ENCODE data around the gene HSD17B12. TPM values are rescaled to one million over a fixed set of nuclear protein-coding genes. Genes with fewer than 3 reads are reported as not detected.

HSD17B12 gene
- total and polyA plus RNA-seq, 9 donors: 27.7 to 95.7 (median 57.3) TPM

DNA sequence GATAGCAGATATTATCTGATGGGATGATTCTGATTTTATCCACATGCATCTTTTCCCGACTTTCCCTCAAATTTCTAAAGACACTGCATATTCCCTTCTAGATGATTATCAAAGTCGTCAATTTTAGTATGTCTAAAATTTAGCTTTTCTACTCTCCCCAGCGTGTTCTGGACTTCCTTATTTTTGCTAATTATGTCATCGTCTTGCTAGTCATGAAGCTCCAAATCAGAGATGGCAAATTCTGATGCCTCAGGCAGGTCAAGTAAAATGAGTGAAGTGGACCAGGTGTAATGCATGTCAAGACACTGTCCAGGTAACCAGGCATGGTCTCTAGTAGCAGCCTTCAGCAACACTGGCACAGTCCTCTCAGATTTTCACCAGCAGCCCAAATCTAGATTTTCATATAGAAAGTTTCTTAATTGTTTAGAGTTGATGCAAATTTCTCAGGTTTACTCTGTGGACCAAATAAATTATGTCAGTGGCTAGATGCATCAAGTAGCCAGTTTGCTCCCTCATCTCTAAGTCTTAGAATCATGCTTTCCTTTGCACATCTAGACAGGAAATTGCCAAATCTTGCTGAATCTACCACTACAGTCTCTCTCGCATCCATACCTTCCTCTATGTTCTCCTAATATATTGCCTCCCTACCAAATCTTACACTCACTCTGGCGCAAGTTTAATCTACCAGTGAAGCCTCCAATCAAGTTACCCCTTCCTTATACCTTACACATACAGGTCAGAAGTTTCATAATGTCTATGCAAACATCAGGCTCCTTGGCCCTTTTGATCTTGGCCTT lies 10.6 kb downstream of the HSD17B12 start:
- Histone ChIP-seq H3K4me3 (no peak overlapping the region), H3K27ac (no peak overlapping the region), H3K27me3 (no peaks in the 10 kb centered on the region), H3K9me3 (no peaks in the 10 kb centered on the region), H3K36me3 (no peaks in the 10 kb centered on the region), H3K4me1 (ENCODE audit: insufficient read depth) (peaks cover 2% of the 10 kb centered on the region)
- no peak for TF ChIP-seq EP300 (IDR thresholded peaks at IDR 0.05)
- TF ChIP-seq, protein P1, sequence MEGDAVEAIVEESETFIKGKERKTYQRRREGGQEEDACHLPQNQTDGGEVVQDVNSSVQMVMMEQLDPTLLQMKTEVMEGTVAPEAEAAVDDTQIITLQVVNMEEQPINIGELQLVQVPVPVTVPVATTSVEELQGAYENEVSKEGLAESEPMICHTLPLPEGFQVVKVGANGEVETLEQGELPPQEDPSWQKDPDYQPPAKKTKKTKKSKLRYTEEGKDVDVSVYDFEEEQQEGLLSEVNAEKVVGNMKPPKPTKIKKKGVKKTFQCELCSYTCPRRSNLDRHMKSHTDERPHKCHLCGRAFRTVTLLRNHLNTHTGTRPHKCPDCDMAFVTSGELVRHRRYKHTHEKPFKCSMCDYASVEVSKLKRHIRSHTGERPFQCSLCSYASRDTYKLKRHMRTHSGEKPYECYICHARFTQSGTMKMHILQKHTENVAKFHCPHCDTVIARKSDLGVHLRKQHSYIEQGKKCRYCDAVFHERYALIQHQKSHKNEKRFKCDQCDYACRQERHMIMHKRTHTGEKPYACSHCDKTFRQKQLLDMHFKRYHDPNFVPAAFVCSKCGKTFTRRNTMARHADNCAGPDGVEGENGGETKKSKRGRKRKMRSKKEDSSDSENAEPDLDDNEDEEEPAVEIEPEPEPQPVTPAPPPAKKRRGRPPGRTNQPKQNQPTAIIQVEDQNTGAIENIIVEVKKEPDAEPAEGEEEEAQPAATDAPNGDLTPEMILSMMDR (IDR thresholded peaks at IDR 0.05): no peak
- no peak for TF ChIP-seq POLR2A (IDR thresholded peaks at IDR 0.05)
- intact Hi-C loops (cut with DNase I): no loop called here
- DNase-seq: no peak
- 95 to 97% (median 96%) methylated on average over 6 of the region's 6 CpGs for WGBS, 3 donors

DNA sequence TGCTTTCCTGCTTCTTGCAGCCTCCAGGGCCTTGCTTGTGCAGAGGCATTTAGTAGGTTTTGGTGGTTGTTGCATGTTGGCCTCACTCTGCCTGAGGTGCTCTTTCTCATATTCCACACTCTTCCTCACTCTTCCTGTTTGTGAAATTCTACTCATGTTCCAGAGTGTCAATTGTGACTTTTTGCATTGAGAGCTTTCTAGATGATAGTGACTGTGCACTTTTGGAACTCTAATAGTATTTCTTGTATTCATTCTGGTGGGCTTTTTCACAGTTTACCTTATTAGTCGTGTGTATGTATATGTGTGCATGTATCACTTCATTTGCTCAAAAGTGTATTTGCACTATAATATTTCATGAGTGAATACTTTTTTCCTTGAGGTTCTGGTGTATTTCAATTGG lies 11.3 kb downstream of the HSD17B12 start:
- no peaks in the 10 kb centered on the region for H3K36me3 ChIP-seq
- intact Hi-C loops (cut with DNase I): no loop called here
- TF ChIP-seq POLR2A (IDR thresholded peaks at IDR 0.05): no peak
- no peak for TF ChIP-seq EP300 (IDR thresholded peaks at IDR 0.05)
- TF ChIP-seq, protein P1 (IDR thresholded peaks at IDR 0.05): no peak
- DNase-seq: no peak
- WGBS, 3 donors: 87 to 92% (median 88%) methylated on average over 1 of the region's 1 CpG
- H3K4me1 ChIP-seq (ENCODE audit: insufficient read depth): peaks cover 2% of the 10 kb centered on the region
- H3K4me3 ChIP-seq: no peak overlapping the region
- no peaks in the 10 kb centered on the region for H3K27me3 ChIP-seq
- H3K27ac ChIP-seq: no peak overlapping the region
- H3K9me3 ChIP-seq: no peaks in the 10 kb centered on the region

DNA sequence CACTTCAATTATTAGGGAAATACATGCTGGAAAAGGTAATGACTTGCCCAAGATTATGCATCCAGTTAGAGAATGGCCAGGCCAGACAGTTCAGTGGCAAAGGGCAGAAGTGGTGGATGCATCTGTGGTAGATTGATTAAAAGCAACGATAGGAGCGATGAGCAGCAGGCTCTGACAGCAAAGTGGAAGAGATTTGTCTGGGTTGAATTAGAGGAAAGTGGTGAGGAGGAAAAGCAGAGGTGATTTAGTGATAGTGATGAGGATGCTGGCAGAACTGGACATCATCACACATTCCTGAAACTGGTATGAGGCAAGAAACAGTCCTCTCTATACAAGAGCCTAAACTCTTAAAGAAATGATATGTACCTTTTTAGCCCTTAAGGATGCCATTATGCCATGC lies 12.5 kb downstream of the HSD17B12 start:
- intact Hi-C loops (cut with DNase I): no loop called here

DNA sequence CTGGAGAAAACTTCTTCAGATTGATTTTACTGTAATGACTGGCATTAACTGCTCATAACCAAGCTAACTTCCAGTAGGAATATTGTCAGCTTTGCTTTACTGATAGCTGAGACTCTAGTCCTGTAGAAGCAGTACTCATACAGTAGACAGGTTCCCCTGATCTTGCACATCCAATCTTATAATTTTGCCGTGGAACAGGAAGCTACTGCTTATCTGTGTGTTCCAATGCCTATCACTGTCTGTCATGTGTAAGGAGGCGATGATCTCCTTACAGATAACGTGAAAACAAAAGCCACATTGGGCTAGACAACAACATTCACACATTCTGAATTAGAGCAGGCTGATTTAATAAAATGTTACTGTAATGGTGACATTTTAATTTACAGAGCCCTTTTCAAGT lies 13.2 kb downstream of the HSD17B12 start:
- 81 to 85% (median 81%) methylated on average over 3 of the region's 3 CpGs for WGBS, 3 donors
- TF ChIP-seq POLR2A (IDR thresholded peaks at IDR 0.05) (no peak), EP300 (IDR thresholded peaks at IDR 0.05) (no peak)
- TF ChIP-seq, protein P1 (IDR thresholded peaks at IDR 0.05): no peak
- no peaks in the 10 kb centered on the region for H3K36me3 ChIP-seq

More for the DNA sequence above, 12.5 kb downstream of the HSD17B12 start:
- Histone ChIP-seq H3K4me3 (no peak overlapping the region), H3K4me1 (ENCODE audit: insufficient read depth) (peaks cover 4% of the 10 kb centered on the region), H3K27ac (no peak overlapping the region), H3K36me3 (no peaks in the 10 kb centered on the region), H3K9me3 (no peaks in the 10 kb centered on the region), H3K27me3 (no peaks in the 10 kb centered on the region)
- WGBS, 3 donors: 88 to 94% (median 91%) methylated on average over 2 of the region's 2 CpGs
- no peak for DNase-seq
- no peak for TF ChIP-seq POLR2A (IDR thresholded peaks at IDR 0.05)
- TF ChIP-seq EP300 (IDR thresholded peaks at IDR 0.05): no peak
- TF ChIP-seq, protein P1 (IDR thresholded peaks at IDR 0.05): no peak

More for the DNA sequence above, 13.2 kb downstream of the HSD17B12 start:
- intact Hi-C loops (cut with DNase I): no loop called here
- DNase-seq: no peak
- H3K27me3 ChIP-seq: no peaks in the 10 kb centered on the region
- peaks cover 4% of the 10 kb centered on the region for H3K4me1 ChIP-seq (ENCODE audit: insufficient read depth)
- H3K27ac ChIP-seq: no peak overlapping the region
- H3K4me3 ChIP-seq: no peak overlapping the region
- H3K9me3 ChIP-seq: no peaks in the 10 kb centered on the region

All from ovary (tissue), 9 donors.